Right lobe of liver (tissue), 4 donors: ENCODE data around the gene MSX2.

Experiments used
- CTCF ChIP-seq, 4 donors: fragments of 200-600 bp in 3 of 4; fragments of 450-650 bp in 1 of 4; IDR thresholded peaks; one replicate each; pipeline versions ENCODE4 v1.5.1 to v1.8.0; 2016 to 2022; ENCODE audit warnings: antibody characterized with exemption in 4 of 4, mild to moderate bottlenecking in 2 of 4
- POLR2A ChIP-seq: fragments of 450-650 bp; IDR thresholded peaks from one replicate; pipeline ENCODE4 v1.6.1; 2017; ENCODE audit warnings: antibody characterized with exemption, mild to moderate bottlenecking
- donor health status: DM: no; HTN: no; CAD: no.
- donor health status: DM: no; HTN: no; CAD: no.
- donor health status: DM: no; HTN: yes; CAD: no.

DNA sequence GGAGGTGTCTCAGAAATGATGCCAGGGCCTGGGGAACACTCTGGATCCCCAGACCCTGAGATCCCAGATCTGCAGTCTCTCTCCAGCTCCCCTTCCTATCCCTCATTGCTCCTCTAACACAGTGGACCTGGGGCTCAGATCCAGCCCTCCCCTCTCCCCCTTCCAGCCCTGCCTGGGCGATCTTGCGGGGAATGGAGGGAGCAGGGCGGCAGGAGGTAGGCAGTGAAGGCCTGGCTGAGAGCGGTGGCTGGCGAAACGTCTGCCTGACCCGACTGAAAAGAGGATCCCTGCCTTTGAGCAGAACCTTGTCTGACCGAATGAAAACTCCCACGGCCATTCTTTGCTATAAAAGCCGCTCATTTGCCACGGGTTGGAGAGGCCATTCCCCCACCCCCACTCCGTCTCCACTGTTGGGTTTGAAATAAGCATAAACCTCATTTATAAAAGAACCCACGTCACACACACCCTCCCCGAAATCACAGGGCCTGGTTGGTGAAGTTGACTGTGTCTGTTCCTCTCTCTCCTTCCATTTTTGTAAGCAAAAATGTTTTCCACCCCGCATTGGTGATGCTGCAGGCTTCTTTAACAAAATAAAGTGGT, 8.8 kb downstream of the MSX2 start:
- TF ChIP-seq POLR2A, result no peak
- no peak for TF ChIP-seq CTCF (IDR thresholded peaks at IDR 0.05)
